ENCODE measurements around the gene CLIP1. TPM values are rescaled to one million over a fixed set of nuclear protein-coding genes. Genes with fewer than 3 reads are reported as not detected.

The CLIP1 gene
- total RNA-seq, 2 donors from 2014 or later: 91.2 to 180 TPM

DNA sequence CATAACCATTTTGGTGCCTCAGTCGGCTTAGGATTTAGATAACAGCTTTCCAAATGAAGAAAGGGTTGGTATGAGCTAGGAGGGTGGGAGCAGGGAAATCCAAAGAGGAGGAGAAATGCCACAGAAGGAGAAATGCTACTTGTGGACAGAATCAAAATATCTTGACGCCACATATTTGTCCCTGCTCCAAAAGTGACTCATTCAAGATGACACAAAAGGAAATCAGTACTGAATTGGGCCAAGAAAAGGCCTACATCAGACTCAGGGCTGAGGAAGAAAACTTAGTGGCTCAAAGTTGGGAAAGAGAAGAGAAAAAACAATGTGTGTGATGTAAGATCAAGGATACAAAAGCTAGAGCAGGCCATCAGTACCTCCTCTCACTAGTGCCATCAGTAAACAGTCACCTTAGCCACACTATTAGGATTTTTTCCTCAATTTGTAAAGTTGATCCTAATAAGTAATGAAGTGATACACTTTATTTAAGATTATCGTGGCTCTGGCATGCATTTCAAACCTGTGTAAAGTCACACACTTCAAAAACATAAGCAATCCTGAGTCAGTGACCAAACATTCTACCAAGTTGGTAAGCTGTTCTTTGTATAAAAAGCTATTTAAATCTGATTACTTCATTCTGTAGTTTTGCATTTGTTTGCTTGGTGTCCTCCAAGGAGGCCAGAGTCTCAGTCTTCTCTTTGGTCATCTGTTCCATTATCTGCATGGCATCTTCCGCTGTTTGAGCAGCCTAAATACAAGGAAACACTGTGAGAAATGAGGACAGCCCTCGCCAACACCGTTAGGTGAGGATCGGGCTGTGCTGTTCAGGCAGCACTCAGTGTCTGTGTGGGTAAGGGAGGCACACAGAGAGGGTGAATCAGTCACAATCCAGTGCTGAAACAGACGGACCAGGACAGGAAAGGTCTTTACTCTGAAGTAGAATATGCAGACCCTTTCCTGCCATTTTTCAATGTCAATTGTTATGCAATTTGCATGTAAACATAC lies 103.6 kb downstream of the CLIP1 start:
- DNase-seq (ENCODE audit: low spot score) (no peak), ATAC-seq (ENCODE audit: insufficient number of reproducible peaks, low FRiP score, low read depth) (peak; percentile 96)
- peaks cover 11 to 27% of the 10 kb centered on the region in 2 donors for H3K4me1 ChIP-seq (ENCODE audit: control insufficient read depth in 1 of 2, low read depth in 2 of 2)
- H3K27me3 ChIP-seq (replicated peaks; ENCODE audit: insufficient read depth): no peaks in the 10 kb centered on the region
- H3K9me3 ChIP-seq: no peaks in the 10 kb centered on the region
- TF ChIP-seq, protein P1, sequence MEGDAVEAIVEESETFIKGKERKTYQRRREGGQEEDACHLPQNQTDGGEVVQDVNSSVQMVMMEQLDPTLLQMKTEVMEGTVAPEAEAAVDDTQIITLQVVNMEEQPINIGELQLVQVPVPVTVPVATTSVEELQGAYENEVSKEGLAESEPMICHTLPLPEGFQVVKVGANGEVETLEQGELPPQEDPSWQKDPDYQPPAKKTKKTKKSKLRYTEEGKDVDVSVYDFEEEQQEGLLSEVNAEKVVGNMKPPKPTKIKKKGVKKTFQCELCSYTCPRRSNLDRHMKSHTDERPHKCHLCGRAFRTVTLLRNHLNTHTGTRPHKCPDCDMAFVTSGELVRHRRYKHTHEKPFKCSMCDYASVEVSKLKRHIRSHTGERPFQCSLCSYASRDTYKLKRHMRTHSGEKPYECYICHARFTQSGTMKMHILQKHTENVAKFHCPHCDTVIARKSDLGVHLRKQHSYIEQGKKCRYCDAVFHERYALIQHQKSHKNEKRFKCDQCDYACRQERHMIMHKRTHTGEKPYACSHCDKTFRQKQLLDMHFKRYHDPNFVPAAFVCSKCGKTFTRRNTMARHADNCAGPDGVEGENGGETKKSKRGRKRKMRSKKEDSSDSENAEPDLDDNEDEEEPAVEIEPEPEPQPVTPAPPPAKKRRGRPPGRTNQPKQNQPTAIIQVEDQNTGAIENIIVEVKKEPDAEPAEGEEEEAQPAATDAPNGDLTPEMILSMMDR (IDR thresholded peaks at IDR 0.05): no peak
- H3K27ac ChIP-seq: peak overlapping the region; percentile 87 to 88
- peaks cover 30% of the 10 kb centered on the region for H3K36me3 ChIP-seq
- H3K4me3 ChIP-seq: no peak overlapping the region

DNA sequence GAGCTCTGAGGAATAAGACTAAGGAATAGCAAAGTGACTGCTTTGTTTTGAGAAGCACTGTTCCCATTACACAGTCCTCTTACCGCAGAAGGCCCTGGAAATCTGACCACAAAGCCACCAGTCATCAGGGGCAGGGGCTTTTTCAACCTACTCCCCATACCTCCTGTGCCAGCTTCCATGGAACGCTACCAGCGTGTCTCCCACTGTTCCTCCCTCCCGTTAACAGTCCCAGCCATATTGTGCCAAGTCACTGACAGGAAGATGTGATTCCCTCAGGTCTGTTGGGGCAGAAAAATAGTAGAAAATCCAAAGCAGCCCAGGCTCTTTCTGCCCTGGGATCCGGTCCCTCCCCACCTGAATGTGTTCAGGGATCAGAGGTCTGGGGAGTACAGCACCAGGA lies 109.5 kb downstream of the CLIP1 start:
- peaks cover 0 to under 1% of the 10 kb centered on the region in 2 donors for H3K4me1 ChIP-seq (ENCODE audit: control insufficient read depth in 1 of 2, low read depth in 2 of 2)
- peaks cover 25% of the 10 kb centered on the region for H3K36me3 ChIP-seq
- no peak for ATAC-seq (ENCODE audit: insufficient number of reproducible peaks, low FRiP score, low read depth)
- TF ChIP-seq, protein P1 (IDR thresholded peaks at IDR 0.05): no peak
- no peak overlapping the region for H3K27ac ChIP-seq
- no peaks in the 10 kb centered on the region for H3K27me3 ChIP-seq (replicated peaks; ENCODE audit: insufficient read depth)
- no peak for DNase-seq (ENCODE audit: low spot score)
- no peak overlapping the region for H3K4me3 ChIP-seq
- no peaks in the 10 kb centered on the region for H3K9me3 ChIP-seq

DNA sequence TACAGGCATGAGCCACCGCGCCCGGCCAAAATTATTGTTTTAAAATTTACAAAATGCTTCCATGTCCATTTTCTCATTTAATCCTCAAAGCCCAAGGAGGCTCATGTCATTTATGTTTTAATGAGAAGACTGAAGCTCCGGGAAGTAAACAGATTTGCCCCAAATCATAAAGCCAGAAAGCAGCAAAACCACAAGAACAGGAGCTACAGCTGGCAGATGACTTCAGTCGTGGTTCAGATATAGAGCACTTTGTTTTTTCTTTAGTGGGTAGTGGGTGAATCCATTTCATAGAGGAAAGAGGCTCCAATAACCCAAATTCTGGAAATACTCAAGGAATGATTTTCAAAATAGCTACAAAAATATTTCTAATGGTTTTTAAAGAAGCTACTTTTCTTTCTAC lies 110.8 kb downstream of the CLIP1 start:
- peaks cover 25% of the 10 kb centered on the region for H3K36me3 ChIP-seq

DNA sequence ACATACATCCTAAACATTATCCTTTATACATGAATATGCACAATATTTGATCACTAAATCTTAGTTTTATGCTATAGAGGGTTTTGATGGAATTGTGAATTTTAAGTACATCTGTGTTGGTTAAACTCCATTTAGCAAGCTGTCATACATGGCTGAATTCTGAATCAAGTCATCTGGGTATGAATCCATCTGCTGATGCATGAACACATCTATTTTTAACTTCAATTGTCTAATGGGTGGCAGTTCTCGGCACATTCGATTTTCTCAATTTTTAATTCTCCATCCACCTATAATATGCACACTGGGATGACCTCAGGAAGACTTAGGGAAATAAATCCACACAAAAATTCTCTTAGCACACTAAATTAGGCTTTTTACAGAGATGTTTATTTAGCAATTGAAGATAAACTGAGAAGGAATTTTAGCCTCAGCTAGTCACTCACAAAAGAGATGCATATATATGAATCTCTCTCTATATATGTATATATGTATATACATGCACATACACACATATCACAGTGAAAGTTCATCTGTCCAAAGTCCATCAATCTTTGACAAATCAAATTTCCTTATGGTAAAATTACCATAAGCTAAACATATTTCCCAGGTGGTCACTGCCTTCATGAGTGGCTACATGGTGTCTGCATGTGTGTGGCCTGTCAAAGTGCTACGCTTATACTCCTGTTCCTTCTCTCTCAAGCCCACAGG lies 111.7 kb downstream of the CLIP1 start:
- TF ChIP-seq, protein P1 (IDR thresholded peaks at IDR 0.05): no peak
- Histone ChIP-seq H3K9me3 (no peaks in the 10 kb centered on the region), H3K4me1 (ENCODE audit: control insufficient read depth in 1 of 2, low read depth in 2 of 2) (no peaks in the 10 kb centered on the region), H3K27ac (no peak overlapping the region), H3K27me3 (replicated peaks; ENCODE audit: insufficient read depth) (no peaks in the 10 kb centered on the region), H3K36me3 (peaks cover 21% of the 10 kb centered on the region), H3K4me3 (no peak overlapping the region)
- no peak for DNase-seq (ENCODE audit: low spot score)
- ATAC-seq (ENCODE audit: insufficient number of reproducible peaks, low FRiP score, low read depth): no peak

More for the DNA sequence above, 110.8 kb downstream of the CLIP1 start:
- TF ChIP-seq, protein P1 (IDR thresholded peaks at IDR 0.05): no peak
- H3K4me3 ChIP-seq: no peak overlapping the region
- no peaks in the 10 kb centered on the region for H3K27me3 ChIP-seq (replicated peaks; ENCODE audit: insufficient read depth)
- DNase-seq (ENCODE audit: low spot score) (no peak), ATAC-seq (ENCODE audit: insufficient number of reproducible peaks, low FRiP score, low read depth) (no peak)
- H3K9me3 ChIP-seq: no peaks in the 10 kb centered on the region
- no peaks in the 10 kb centered on the region for H3K4me1 ChIP-seq (ENCODE audit: control insufficient read depth in 1 of 2, low read depth in 2 of 2)
- no peak overlapping the region for H3K27ac ChIP-seq

DNA sequence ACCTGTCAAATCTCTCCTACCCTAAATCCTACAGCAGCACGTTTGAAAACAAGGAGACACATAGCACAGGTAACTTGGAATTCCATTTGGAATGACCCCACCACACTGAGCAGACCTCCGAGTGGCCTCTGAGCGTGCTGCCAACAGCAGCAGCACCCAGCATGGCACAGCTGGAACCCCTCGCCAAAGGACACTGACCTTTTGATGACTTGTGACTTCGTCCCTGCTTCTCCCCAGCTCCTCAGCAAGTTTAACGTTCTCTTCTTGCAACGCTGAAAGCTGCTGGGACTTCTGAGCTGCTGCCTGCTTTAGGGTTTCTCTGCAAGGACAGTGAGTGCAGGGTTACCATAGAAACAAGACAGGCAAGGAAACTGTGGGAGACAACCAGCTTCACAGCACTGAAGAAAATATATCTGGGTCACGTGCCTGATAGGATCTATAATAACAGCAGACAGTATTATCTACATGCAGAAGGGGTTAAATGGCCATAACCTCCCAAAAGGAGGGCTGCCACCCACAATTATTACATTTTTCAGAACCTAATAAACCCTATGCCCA lies 112.8 kb downstream of the CLIP1 start:
- no peaks in the 10 kb centered on the region for H3K4me1 ChIP-seq (ENCODE audit: control insufficient read depth in 1 of 2, low read depth in 2 of 2)
- no peaks in the 10 kb centered on the region for H3K9me3 ChIP-seq
- H3K27me3 ChIP-seq (replicated peaks; ENCODE audit: insufficient read depth): no peaks in the 10 kb centered on the region
- ATAC-seq (ENCODE audit: insufficient number of reproducible peaks, low FRiP score, low read depth): no peak
- peaks cover 15% of the 10 kb centered on the region for H3K36me3 ChIP-seq
- TF ChIP-seq, protein P1 (IDR thresholded peaks at IDR 0.05): no peak
- H3K27ac ChIP-seq: no peak overlapping the region
- no peak for DNase-seq (ENCODE audit: low spot score)
- H3K4me3 ChIP-seq: no peak overlapping the region

Data from thoracic aorta (tissue), 2 donors.